GM21390 (cell line): Measurements from ENCODE around the gene LGALS12.
"Not testable (repeated sequence)": the region's sequence is repeated elsewhere in the genome, so short reads cannot be mapped to it uniquely, and the experiment has no call there.

ENCODE experiments used
- ATAC-seq: cut with Tn5 transposase; IDR thresholded peaks from one replicate; pipeline ENCODE4 v1.9.1; 2021; ENCODE audit not compliant: unreplicated experiment

The LGALS12 gene

DNA sequence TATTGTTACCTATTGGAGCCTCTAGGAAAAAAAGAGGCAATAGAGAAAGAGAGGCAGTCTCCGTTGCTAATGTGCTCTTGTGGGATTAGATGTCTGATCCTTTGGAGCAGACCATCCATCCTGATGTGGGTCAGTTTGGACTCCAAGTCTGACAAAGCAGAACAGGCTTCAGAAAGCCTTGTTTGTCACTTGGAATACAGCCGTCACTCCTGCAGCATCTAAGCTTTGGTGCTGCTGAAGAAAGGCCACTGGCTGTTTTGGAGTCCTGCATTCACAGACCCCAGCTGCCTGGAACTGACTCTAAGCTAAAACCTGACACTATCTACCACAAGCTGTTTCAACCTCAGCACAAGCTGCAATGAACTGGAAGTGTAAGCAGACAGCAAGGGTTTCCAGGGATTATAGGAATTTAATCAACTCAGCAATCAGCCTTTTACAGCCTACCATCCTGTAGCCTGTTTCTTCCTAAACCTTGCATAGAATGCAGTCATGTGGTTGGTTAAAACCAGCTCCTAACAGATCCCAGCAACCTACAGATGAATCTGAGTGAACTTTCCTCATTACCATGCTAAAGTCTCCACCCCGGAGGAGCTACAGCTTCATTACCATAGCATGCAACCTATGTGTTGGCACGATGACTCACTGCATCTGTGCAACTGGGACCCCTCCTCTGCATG, 27.1 kb downstream of the LGALS12 start:
- ATAC-seq: no peak

DNA sequence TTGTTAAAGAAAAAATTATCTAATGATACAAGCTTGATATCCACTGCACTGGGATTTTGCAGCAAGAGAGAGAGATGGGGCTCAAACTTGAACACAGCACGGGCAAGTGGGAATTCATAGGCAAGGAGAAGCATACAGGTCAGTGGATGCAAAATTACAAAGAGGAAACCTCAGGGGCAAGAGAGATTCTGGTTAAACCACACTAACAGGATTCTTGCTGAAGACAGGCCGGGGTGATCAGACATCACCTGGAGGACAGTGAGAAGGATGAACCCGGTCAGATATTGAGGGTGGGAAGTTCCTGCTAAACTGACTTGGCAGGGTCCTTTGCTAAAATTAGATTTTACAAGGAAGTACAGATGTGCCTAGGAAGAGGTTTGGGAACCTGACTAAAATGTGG, 28.2 kb downstream of the LGALS12 start:
- no peak for ATAC-seq

DNA sequence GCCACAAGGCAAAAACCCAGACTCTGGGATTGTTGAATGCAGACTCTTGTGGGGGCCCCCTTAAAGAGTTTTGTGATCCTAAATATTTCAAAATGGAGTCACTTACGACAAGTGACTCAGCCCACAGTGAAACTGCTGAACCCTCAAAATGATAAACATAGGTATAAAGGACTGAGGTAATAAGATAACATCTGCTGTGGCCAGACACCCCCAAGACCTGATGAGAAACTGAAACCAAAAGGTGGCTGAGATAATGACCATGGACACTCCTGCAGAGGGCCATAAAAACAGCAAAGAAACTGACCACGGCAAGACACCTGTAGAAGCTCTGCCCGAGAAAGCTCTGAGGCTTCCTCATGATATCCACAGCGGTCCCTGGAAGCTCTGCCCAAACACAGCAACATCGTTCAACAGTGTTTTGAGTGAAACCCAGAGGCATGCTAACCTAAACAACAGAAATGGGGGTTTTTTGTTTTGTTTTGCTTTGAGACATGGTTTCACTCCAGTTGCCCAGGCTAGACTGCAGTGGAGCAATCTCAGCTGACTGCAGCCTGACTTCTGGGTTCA, 29.1 kb downstream of the LGALS12 start:
- no peak for ATAC-seq

DNA sequence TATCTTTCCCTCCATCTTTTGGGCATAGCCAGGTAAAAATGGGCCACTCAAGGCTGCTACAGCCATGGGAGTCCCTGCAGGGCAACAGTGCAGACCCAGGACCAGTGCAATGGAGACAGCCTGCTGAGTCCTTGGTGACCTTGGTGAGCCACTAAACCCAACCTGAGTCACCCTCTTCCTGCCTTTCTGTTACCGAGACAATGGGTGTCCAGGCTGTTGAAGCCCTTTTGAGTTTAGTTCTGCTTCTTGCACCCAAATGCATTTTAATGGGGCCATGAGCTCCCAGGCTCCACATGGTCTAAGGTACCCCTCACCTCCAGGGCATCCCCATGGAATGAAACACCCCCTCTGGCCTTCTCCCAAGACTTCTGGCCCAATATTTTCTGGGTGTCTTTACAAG, 29.9 kb downstream of the LGALS12 start:
- ATAC-seq: no peak

DNA sequence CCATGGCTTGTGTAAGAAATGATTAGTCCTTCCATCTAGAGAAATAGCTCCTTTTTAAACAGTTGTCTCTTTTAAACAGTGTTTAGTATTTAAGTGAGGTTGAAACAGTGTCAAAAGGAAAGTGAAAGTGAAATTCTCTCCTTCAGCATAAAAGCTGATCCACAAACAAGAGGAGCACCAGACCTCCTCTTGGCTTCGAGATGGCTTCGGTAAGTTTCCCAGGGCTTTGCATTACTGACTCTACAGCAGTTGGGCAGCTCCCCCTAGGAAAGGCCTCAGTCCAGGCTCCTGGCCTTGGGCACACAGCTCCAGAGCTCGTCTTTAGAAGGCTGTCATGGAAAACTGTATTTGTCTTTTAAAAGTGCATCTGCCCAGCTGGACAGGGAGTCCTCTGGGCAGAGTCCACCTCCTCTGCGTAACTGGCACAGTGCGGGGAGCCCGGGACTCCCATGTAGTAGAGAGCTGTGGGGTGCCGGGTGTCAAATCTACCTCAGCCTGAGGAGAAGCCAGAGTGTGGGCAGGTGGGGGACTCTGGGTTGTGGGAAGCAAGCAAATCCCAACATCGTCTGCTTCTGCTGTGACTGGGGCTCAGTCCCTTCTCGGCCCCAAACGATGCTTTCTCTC, 30.9 kb downstream of the LGALS12 start, which contains the start of gene PLAAT4:
PLAAT4 (plus strand) TSS at position 140 of the 624 bp plus-strand sequence; CDS start at position 201, 61 bp downstream.
- no peak for ATAC-seq

DNA sequence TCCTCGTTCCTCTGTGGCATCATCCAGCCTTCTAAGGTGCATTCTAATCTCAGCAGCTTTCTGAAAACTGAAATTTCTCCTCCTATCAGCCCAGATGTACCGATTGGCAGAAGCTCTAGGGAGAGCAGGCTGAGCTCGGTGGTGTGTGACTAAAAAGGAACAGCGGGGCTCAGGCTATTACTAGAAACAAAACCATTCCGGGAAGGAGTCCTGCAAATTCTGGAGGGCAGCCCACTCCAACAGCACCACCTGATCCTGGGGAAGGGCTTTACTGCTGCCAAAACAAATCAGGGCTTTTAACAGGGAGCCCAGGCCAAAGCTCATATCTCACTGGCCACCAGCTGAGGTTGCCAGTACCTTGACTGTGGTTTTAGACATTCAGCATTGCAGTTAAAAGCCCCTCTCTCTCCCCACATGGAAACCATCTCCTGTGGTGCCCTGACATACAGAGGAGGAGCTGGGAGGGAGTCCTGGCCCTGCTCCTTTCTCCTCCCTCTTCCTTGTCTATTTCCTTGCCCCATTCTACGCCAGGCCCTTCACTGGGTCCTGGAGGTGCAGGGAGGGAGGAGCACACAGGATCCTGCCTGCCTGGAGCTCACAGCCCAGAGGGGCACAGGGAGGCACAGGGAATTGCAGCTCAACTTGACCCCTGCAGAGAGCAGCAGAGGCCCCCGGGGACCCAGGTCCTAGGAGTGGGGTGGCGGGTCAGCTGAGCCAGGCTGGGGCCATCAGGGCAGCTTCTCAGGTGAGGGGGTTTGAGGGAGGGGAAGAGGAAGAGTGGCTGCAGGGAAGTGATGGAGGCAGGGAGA, 31.6 kb downstream of the LGALS12 start:
- ATAC-seq: no peak

DNA sequence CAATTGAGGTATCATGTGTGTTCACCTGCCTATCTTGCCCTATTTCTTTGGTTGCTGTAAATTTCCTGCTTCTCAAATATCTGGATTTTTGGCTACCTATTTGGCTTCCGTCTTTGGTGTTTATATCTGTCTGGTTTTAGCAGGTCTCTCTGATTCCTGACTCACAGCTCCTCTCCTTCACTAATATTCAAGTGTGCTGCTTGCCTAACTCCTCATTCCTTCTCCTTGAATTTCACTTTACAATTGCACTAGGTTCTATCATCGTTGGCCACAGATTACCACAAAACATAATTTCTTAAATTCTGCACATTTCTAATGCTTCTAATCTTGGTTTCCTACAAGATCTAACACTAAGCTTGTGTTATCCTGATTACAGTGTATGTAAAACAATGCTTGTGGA, 36.6 kb downstream of the LGALS12 start:
- ATAC-seq: not testable (repeated sequence)

DNA sequence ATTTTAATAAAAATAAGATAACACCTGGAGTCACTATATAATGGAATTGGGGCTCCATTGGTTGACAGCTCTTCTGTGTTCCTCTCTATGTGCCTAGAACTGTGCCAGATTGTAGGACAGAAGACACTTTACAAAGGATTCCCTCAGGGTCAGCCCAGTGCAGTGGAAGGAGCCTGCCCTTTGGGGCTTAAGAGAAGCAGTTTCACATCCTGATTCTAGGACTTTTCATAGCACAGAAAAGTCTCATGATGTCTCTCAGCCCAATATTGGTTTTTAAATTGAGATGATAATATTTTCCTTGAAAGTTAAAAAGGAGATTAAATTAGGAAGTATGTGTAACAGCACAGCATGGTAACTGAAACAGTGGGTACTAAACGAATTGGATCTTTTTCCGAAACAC, 37.8 kb downstream of the LGALS12 start:
- ATAC-seq: no peak

DNA sequence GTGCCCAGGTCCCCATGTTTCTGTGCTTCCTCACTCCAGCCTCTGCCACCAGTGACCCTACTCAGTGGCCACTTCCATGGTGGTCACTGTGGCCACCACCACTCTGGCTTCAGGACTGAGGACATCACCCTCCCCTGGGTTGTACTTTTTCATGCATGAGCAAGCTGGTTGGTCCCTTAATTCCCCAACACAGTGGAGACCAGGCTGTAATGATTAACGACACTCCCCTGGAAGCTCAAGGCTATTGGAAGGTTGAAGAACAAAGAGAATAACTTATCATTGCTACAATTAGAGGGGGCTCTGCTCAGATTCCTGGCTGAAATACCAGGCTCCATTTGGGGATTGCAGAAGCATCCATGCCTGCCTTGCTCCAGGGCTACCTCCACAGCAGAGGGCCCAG, 41.2 kb downstream of the LGALS12 start:
- ATAC-seq: no peak

DNA sequence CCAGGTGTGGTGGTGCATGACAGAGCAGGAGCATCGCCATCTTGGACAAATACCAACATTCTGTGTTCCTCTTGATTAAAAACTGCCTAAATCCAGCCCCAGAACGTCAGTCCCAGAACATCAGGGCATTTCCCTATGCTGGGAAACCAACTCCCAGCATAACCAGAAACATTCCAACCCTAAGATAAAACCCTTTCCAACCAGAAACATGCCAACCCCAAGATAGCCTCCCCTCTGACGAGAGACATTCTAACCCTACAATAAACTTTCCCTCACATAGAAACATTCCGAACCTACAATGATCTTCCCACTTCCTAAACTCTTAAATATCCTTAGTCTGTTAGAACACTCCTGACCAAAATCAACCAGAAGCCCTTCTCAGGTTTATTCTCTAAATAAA, 42.3 kb downstream of the LGALS12 start:
- no peak for ATAC-seq

DNA sequence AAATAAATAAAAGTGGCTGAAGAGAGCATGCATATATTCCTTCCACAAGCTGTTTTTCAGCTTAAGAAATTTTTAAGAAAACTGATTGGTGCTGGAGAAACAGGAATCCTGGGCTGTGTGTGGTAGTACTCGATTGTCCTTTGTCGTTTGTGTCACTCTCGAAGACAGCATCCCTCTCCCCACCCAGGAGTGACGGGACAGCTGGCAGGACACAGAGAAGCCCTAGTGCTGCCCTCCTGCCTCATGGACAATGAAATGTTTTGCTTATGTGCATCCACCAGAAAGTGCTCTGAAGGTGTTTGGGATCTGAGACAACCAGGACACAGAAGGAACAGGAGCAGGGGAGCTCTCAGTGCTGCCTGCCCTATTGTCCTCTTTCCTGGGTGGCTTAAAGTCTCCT, 43.5 kb downstream of the LGALS12 start:
- ATAC-seq: no peak

DNA sequence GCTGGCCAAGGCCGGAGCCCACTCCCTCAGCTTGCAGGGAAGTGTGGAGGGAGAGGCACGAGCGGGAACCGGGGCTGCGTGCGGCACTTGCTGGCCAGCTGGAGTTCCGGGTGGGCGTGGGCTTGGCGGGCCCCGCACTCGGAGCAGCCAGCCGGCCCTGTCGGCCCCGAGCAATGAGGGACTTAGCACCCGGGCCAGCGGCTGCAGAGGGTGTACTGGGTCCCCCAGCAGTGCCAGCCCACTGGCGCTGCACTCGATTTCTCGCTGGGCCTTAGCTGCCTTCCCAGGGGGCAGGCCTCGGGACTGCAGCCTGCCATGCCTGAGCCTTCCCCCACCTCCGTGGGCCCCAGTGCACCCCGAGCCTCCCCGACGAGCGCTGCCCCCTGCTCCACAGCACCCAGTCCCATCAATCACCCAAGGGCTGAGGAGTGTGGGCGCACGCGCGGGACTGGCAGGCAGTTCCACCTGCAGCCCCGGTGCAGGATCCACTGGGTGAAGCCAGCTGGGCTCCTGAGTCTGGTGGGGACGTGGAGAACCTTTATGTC, 44.3 kb downstream of the LGALS12 start:
- ATAC-seq: not testable (repeated sequence)

DNA sequence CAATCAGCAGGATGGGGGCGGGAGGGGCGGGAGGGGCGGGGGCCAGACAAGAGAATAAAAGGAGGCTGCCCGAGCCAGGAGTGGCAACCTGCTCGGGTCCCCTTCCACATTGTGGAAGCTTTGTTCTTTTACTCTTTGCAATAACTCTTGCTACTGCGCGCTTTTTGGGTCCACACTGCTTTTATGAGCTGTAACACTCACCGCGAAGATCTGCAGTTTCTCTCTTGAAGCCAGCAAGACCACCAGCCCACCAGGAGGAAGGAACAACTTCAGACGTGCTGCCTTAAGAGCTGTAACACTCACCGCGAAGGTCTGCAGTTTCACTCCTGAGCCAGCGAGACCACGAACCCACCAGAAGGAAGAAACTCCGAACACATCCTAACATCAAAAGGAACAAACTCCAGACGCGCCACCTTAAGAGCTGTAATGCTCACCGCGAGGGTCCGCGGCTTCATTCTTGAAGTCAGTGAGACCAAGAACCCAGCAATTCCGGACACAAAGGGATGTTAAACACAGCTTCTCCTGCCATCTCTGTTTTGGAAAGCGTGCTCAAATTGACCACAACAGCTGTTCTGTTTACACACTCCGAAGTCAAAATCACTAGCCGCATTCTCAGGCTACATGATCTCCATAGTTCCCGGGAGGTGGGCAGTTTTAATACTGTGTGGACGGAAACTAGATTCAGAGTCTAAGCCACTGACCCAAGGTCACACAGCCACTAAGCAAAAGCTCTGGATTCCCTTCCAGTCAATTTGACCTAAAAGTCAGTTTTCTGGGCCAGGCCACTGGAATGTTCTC, 45.4 kb downstream of the LGALS12 start:
- ATAC-seq: no peak

DNA sequence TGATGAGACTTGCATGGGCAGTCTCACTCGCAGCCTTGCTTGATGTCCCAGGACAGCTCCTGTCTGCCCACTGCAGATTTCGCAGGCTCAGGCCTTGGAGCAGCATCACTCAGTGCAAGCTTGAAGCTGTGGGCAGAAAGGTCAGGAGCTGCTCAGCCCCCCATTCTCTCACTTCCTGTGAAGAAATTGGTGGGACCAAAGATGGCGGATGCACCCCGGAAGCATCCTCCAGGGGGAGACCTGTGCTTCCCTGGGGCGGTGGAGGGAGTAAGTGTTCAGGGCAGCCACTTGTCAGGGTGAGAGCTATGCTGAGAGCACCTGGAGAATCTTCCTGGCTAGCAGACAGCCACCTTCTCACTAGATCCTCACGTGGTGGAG, 46.0 kb downstream of the LGALS12 start:
- ATAC-seq: no peak

DNA sequence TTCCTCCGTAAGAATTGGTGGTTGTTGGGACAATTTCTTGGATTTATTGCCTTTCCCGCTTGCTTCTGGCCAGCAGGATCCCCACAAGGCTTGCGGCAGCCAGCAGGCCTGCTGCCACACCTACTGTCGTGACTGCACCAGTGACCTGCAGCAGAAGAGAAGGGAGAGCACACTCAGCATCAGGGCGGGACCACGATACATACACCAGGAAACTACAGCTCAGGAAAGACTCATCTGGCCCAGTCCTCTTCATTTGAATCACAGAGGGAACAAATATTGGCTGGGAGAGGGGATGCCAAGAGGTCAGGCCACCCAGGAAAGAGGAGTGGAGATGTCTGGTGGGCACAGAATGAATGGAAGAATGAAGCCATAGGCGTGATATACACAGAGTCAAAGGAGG, 47.0 kb downstream of the LGALS12 start:
- ATAC-seq: no peak

DNA sequence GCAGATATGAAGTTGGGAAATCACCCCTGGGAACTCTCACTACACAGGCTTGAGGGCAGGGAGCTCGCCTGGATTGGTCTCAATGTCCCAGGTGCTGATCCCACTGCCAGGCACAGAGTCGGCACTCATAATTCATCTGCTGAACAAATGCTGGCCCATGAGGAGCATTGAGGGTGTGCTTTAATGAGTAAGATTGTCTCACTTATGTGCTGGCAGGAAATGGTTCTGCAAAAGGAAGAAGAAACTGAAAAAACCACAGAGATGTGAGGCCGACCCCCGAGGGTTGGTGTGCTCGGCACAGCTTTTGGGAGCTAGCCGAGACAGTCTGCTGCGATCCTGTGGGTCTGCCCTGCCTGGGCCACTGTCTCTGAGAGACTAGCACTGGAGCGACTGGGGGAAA, 47.9 kb downstream of the LGALS12 start:
- peak; percentile 89 for ATAC-seq

DNA sequence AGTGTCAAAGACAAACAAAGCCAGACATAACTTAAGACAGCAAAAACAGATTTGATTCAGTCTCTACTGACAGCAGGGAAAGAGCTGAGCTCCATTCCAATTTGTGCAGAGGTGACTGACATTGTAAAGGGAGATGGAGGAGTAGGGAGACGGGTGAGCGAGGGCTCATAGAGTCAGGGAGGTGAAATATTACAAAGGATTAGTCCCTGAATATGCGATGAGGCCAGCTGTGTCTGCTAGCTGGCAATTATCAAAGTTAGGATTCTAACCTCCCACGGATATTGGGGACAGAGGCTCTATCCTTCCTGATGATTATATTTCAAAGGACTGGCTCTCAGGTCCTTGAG, 49.0 kb downstream of the LGALS12 start:
- ATAC-seq: no peak

DNA sequence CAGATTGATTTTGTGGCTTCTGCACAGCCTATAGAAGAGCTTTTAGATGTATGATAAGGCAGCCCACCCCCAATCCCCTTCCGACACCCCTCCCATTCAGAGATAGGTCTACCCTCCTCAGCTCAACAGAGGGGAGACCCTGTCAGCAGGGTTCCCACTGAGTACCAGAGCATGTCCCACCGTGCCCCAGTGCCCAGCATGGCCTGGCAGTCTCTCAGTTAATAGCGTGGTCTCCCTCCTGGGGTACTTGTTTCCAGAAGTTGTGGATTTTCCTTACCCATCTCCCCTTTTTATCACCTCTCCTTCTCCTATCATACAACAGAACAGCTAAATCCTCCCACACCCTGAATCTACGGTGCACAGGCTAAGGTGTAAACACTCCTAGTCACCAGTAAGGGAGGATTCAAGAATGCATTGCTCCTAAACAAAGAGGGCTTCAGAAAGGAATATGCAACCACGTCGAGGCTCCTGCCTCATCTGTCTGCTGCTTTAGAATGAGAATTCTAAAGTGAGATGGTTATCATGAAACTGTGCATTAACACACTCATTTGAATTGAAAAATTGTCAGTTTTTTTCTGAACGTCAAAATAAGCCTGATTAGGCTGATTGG, 50.6 kb downstream of the LGALS12 start:
- no peak for ATAC-seq

DNA sequence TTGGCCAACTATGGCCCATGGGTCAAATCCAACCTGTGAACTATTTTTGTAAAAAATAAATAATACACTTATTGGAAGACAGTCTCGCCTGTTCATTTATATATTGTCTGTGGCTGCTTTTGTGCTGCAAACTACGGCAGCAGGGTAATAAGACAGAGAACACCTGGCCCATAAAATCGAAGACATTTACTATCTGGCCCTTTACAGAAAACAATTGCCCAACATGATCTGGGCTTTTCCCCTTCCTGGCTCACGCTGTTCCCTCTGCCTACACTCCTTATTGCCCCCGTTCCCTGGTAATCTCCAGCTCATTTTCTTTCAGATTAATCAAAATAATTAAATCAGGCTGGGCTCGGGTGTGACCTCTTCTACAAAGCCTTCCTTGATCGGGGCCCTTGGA, 51.7 kb downstream of the LGALS12 start:
- ATAC-seq: no peak

DNA sequence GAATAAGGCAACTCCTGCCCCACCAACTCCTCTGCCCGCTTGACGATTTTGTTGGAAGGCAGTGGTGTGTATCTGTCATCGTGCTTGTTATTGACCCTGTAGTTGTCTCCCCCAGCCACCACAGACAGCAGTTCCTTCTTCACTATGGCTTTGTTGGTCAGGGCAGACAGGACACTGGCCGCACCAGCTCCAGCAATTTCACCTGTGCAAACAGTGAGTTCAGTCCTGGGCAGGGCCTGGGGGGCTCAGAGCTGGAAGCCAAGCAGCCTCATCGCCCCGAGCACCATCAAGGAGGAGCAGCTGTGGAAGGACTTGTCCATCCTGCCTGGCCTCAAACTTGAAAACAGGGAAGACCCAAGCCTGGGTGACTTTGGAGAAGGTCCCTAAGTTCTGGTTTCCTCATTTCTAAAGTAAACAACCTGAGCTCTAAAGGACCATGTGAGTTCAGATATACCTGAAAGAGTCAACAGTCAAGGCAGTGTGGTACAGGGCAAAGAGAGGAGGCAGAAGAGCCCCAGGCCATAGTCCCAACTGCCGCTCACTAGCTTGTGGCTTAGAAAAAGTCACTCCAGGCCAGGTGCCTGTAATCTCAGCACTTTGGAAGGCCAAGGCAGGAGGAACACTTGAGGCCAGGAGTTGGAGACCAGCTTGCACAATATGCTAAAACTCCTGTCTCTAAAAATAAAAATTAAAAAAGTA, 52.7 kb downstream of the LGALS12 start:
- ATAC-seq: no peak
